DMS 273 (cell line): ENCODE results near the gene GRK1.
"Not testable (repeated sequence)": the region's sequence is repeated elsewhere in the genome, so short reads cannot be mapped to it uniquely, and the experiment has no call there.

Experiments
- DNase-seq: peaks from one replicate; lab custom pipeline; 2025; ENCODE audit not compliant: unreplicated experiment; lab: John Stamatoyannopoulos, UW

The GRK1 gene

DNA sequence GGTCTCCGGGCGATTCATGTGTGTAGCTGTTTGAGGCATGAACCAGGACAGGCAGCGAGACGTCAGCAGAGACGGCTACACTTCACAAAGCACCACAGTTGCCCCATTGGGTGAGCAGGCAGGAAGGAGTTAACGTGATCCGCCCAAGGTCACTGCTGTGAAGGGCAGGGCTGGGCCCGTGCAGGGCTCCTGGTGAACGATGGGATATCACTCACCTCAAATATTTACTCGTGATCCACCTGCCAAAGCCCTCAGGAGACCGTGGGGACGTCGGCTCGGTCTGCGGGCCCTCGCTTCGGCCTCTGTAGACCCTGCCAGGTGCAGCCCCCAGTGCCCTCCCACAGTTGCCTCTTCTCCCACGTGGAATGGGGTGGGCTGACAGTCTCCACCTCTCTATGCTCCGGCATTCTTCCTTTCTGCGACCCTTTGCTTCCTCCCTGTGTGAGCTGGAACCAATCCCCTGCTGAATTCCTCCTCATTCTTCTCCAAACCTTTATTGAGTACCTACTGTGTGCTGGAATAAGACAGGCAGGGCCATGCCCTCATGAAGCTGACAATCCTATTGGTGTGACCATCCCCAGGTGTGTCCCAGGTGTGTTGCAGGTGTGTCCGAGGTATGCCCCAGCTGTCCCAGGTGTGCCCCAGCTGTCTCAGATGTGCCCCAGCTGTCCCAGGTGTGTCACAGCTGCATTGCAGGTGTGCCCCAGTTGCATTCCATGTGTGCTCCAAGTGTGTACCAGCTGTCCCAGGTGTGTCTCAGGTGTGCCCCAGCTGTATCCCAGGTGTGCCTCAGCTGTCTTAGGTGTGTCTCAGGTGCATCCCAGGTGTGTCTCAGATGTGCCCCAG, 2.0 kb upstream of the GRK1 start:
- no peak for DNase-seq

DNA sequence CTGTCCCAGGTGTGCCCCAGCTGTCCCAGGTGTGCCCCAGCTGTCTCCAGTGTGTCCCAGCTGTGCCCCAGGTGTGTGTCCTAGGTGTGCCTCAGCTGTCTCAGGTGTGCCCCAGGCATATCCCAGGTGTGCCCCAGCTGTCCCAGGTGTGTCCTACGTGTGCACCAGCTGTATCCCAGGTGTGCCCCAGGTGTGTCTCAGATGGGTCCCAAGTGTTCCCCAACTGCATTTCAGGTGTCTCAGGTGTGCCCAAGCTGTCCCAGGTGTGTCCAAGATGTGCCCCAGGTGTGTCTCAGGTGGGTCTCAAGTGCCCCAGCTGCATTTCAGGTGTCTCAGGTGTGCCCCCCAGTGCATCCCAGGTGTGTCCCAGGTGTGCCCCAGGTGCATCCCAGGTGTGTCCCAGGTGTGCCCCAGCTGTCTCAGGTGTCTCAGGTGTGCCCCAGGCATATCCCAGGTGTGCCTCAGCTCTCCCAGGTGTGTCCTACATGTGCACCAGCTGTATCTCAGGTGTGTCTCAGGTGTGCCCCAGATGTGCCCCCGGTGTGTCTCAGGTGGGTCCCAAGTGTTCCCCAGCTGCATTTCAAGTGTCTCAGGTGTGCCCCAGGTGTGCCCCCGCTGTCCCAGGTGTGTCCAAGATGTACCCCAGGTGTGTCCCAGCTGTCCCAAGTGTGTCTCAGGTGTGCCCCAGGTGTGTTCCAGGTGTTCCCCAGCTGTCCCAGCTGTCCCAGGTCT, 1.3 kb upstream of the GRK1 start:
- DNase-seq, result no peak

DNA sequence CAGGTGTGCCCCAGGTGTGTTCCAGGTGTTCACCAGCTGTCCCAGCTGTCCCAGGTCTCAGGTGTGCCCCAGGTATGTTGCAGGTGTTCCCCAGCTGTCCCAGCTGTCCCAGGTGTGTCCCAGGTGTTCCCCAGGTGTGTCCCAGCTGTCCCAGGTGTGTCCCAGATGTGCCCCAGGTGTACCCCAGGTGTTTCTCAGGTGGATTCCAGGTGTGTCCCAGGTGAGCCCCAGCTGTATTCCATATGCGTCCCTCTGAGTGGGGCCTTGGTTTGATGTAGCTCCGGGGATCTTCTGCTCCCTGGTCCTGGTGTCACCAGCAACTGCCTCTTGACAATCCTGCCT, 719 bp upstream of the GRK1 start:
- no peak for DNase-seq

DNA sequence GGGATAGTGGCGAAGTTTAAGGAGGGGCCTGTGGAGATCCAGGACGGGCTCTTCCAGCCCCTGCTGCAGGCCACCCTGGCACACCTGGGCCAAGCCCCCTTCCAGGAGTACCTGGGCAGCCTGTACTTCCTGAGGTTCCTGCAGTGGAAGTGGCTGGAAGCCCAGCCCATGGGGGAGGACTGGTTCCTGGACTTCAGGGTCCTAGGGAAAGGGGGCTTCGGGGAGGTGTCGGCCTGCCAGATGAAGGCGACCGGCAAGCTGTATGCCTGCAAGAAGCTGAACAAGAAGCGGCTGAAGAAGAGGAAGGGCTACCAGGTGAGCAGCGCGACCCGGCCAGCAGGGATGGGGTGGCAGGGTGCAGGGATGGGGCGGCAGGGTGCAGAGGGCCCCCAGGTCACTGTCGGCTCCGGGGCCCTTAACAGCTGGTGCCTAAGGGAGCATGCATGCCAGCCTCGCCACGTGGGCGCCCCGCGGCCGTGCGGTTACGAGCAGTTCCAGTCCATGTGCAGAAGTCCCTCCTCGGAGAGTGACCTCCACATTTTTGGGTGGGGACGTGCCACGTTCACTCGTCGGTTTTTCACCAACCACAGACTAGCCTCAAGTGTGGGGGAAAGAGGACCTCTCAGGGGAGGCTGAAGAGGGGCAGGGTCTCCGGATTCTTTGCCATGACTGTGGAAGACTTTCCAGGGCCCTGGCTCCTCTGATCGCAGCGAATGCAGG, 912 bp downstream of the GRK1 start:
- DNase-seq, result no peak

DNA sequence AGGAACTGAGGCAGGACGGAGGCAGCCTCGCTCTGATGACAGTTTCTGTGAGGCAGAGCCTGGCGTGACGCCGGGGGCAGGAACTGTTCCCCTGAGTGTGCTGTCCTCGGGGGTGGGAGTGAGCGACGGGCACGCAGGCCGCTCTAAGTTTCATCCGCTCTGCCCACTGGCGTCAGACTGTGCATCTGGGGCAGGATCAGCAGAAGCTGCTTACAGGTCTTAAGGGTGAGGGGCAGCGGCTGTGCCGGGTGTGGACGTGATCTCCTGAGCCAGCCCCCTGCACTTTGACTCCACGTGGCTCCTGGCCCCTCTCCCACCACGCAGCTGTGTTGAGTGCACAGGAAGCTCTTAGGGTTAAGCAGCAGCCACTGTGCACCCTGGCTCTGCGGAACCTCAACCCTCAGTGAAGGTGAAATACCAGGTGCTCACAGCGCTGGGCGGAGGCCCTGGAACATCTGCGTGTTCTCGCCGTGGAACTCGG, 1.5 kb downstream of the GRK1 start:
- no peak for DNase-seq

DNA sequence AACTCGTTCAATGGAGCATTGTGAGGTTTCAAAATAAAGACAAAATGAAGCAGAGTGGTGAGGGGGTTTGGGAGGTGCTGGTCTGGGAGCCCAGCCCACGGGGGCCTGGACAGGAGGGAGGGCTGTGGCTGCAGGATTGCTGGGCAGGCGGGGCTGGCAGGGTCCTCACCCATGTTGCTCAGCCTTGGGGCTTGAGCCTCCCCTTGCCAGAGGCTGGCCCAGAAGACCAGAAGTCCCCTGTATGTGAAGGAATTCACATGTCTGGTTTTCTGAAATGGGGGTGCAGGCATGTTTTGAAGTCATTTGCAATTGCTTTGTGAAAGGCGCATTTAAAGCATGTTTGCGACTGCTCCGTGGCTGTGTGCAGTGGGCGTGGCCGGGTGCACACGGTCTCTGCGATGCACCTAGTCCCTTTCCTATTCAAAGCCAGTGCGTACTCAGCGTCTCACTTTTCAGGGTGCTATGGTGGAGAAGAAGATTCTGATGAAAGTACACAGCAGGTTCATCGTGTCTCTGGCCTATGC, 2.3 kb downstream of the GRK1 start:
- DNase-seq, result no peak

DNA sequence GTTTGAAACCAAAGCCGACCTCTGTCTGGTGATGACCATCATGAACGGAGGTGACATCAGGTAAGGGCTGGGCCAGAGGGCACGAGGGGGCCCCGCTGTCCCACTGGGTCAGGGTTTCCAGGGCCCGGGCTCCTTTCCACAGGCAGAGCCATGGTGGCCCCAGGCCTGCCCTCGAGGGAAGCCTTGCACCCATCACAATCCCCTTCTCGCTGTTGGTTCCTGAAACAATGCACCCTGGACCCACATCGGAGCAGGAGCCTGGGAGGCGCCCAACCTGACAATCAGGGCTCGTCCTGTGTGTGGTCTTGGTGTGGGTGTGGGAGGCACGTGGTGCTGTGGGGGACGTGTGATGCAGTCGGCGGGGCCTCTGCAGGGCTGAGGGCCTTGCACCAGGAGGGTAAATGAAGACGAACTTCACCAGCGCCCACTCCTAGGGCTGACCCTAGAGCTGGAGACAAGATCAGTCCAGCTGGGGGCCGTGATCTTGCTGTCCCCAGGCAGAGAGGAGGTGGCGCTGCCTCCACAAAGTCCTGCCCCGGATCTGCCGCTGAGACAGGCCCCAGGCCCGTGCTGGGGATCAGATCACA, 2.8 kb downstream of the GRK1 start:
- no peak for DNase-seq

DNA sequence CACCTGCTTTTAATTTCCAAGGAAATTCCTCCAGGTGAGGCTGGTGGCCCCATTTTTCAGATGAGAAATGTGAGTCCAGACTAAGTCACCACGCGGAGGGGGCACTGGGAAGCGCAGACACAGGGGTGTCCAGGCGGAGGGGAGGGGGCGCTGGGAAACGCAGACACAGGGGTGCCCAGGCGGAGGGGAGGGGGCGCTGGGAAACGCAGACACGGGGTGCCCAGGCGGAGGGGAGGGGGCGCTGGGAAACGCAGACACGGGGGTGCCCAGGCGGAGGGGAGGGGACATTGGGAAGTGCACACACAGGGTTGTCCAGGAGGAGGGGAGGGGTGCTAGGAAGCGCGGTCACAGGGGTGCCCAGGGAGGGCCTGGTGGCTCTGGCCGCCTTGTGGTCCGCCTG, 3.5 kb downstream of the GRK1 start:
- DNase-seq, result no peak

DNA sequence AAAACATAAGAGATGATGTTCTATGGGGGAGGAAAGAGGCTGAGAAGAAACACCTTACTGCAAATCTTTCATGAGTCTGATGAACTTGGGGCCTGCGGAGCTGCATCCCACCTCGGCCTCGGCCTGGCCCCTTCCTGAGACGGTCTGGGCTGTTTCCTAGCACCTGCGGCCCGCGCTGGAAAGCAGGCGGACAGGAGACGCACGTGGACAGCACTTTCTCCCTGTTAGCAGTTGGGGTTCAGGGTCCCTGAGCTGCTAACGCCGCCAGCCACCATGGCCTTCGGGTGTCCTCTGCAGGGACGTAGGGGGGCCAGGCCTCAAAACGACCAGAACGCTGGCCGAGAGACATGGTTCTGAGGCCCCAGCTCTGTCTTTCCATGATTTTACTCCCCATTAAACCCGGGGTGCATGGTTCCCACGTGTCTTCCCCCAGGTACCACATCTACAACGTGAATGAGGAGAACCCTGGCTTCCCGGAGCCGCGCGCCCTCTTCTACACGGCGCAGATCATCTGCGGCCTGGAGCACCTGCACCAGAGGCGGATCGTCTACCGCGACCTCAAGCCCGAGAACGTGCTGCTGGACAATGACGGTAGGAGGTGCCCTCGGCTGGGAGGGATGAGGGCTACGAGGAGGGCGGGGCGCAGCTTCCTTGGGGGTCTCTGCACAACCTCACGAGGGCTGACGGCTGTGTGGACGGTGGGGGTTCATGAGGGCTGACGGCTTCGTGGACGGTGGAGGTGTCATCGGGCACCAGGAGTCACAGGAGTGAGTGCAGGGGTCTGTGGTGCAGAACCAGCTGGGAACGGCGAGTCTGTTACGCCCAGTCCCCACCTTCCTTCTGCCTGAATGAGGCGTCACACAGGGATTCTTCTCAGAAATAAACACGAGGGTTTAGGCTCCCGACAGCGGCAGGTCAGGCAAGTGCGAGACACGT, 4.3 kb downstream of the GRK1 start:
- no peak for DNase-seq

DNA sequence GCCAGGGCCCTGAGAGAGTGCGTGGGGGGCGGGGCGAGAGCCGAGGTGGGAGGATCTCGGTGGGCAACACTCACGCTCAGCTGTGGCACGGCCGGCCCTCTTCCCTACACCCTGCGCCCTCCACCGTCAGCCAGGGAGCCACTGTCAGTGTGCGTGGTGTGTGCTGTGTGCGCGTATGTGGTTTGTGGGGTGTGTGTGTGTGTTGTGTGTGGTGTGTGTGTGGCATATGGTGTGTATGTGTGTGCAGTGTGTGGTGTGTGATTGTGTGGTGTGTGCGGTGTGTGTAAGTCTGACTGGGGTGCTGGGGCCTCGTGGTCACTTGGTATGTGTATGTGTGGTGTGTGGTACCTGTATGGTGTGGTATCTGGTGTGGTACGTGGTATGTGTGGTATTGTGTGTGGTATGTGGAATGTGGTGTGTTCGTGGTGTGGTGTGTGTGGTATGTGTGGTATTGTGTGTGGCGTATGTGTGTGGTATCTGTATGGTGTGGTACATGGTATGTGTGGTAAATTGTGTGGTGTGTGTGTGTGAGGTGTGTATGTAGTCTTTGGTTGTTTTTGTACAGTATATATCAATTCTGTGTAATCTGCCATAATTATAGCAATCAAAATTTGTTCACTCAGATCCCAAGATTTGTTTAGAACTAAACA, 5.1 kb downstream of the GRK1 start:
- DNase-seq, result no peak

DNA sequence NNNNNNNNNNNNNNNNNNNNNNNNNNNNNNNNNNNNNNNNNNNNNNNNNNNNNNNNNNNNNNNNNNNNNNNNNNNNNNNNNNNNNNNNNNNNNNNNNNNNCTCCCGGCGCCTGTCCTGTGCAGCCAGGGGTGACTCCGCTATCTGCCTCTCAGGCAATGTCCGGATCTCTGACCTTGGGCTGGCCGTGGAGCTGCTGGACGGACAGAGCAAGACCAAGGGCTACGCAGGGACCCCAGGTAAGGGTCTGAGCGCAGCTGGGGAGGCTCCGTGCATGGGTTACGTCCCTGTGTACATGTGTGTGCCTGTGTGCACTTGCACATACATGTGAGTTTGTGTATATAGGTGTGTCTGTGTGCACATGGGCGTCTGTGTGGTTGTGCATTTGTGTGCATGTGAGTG, 55.9 kb downstream of the GRK1 start:
- no peak for DNase-seq

DNA sequence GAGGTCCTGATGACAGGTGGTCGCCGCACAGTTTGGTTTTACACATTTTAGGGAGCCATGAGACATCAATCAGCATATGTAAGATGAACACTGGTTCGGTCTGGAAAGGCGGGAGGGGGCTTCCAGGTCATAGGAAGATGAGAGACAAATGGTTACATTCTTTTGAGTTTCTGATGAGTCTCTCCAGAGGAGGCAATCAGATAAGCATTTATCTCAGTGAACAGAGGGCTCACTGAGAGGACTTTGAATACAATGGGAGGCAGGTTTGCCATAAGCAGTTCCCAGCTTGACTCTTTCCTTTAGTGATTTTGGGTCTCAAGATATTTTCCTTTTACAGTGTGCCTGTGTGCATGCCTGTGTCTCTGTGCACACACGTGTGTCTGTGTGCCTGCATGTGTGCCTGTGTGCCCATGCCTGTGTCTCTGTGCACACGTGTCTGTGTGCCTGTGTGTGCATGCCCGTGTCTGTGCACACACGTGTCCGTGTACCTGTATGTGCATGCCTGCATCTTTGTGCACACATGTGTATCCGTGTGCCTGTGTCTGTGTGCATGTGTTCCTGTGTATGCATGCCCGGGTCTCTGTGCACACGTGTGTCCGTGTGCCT, 56.5 kb downstream of the GRK1 start:
- DNase-seq, result no peak

DNA sequence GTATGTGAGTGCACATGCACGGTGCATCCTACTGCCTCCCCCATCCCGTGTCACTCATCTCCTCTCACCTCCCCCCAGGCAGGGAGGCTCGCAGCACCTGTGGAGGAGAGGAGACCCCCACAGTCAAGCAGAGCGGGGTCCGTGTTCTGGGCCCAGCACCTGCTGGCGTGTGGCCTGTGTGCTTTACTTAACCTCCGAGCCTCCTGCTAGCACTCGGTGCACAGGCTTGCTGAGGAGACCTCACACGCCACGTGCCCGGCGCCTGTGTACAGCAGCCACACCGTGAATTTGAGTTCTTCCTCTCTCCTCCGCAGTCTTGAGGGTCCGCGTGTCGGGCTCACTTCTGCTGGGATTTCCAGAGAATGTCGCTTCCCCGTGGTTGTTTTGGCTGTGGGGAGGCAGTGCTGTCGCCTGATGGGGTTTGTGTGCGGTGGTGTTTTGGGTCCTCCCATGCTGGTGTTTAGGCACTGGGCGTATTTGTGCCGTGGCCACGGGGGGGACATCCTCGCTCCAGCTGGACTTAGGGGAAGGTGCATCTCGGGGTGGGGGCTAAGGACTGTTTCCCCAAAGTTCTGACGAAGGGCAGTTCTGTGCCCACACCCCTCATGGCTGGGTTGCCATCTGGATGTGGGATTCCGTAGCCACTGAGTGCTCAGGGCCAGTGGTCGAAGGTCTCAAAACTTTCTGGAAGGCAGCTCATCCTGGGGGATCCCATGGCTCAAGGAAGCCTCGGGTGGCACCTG, 57.2 kb downstream of the GRK1 start:
- DNase-seq, result no peak

DNA sequence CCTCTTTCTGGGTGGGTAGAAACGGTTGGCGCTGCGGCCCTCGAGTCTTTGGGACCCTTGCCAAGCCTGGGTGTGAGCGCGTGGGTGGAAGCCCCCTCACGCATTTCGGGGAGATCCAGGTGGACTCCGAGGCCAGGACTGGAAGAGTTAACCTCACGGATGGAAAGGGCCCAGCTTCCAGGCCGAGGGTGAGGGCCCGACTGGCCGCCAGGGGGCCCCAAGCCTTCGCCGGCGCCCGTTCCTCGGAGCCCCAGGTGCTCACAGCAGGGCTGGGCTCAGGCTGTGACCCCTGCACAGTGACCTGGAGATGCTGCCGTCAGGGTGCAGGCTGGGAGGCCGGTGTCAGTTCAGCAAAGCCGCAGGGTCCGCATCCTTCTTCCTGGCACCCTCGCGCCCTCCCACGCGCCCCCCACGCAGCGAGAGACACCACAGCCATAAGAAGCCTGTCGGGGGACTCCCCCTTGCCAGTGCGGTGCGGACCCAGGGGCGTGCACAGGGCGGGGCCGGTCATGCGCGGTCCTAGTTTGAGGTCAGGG, 57.8 kb downstream of the GRK1 start:
- peak; percentile 83 for DNase-seq

DNA sequence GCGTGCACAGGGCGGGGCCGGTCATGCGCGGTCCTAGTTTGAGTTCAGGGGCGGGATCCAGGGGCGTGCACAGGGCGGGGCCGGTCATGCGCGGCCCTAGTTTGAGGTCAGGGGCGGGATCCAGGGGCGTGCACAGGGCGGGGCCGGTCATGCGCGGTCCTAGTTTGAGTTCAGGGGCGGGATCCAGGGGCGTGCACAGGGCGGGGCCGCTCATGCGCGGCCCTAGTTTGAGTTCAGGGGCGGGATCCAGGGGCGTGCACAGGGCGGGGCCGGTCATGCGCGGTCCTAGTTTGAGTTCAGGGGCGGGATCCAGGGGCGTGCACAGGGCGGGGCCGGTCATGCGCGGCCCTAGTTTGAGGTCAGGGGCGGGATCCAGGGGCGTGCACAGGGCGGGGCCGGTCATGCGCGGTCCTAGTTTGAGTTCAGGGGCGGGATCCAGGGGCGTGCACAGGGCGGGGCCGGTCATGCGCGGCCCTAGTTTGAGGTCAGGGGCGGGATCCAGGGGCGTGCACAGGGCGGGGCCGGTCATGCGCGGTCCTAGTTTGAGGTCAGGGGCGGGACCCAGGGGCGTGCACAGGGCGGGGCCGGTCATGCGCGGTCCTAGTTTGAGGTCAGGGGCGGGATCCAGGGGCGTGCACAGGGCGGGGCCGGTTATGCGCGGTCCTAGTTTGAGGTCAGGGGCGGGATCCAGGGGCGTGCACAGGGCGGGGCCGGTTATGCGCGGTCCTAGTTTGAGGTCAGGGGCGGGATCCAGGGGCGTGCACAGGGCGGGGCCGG, 58.5 kb downstream of the GRK1 start:
- not testable (repeated sequence) for DNase-seq

DNA sequence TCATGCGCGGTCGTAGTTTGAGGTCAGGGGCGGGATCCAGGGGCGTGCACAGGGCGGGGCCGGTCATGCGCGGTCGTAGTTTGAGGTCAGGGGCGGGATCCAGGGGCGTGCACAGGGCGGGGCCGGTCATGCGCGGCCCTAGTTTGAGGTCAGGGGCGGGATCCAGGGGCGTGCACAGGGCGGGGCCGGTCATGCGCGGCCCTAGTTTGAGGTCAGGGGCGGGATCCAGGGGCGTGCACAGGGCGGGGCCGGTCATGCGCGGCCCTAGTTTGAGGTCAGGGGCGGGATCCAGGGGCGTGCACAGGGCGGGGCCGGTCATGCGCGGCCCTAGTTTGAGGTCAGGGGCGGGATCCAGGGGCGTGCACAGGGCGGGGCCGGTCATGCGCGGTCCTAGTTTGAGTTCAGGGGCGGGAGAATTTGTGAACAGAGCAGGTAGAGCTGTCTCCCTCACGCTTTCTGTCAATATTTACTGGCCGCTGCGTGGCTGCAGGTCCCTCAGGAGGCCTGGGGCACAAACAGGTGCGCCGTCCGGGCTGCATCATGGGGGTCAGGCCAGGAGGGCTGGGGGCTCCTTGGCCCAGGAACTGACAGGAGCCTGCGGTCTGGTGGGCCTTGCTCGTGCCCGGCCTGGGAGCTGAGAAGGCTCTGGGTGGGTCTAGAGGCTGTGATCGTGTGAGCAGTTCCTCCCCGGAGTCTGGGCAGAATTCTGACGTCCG, 59.2 kb downstream of the GRK1 start:
- peak; percentile 20 for DNase-seq

DNA sequence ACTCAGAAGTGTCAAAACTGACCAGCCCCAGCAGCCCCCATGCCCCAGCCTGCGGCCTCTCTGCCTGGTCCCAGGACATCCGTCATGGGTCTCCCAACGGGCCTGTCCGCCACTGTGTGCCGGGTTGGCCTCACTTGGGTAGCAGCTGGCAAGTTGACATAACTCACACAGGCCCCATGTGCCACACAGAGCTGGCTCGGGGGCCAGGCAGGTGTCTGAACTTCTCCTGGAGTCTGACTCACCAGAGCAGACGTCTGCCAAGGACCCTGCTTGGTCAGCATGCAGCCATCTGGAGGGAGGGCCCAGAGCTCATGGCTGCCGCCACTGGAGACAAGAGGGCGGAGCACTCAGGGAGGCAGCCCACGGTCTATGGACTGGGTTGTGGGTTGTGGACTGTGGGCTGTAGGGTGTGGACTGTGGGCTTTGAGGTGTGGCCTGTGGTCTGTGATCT, 60.0 kb downstream of the GRK1 start:
- DNase-seq, result peak; percentile 68
